Measurements from ENCODE around the gene TMEM255B. TPM values are rescaled to one million over a fixed set of nuclear protein-coding genes. Genes with fewer than 3 reads are reported as not detected.

TMEM255B gene
- total and polyA plus RNA-seq, 11 donors, result 1.4 to 20.3 (median 4.4) TPM

DNA sequence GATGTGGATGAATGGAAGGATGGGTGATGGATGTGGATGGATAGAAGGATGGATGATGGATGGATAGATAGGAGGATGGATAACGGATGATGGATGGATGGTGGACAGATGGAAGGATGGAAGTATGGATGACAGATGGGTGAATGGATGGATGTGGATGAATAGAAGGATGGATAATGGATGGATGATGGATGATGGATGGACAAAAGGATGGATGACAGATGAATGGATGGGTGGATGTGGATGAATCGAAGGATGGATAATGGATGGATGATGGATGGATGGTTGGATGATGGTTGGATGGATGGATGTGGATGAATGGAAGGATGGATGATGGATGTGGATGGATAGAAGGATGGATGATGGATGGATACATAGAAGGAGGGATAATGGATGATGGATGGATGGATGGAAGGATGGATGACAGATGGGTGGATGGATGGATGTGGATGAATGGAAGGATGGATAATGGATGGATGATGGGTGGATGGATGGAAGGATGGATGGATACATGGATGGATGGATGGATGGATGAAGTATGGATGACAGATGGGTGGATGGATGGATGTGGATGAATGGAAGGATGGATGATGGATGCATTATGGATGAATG lies 39.3 kb downstream of the TMEM255B start:
- H3K4me1 ChIP-seq, result peaks cover 0 to 10% (median 6%) of the 10 kb centered on the region in 12 donors
- no peak overlapping the region for H3K27ac ChIP-seq
- 84 to 89% (median 86%) methylated on average over 2 of the region's 2 CpGs for WGBS, 4 donors
- DNase-seq (no peak), ATAC-seq (no peak)
- H3K36me3 ChIP-seq, result peaks cover 0 to 11% (median 0%) of the 10 kb centered on the region in 9 donors
- no peaks in the 10 kb centered on the region for H3K27me3 ChIP-seq
- intact Hi-C loops (cut with DNase I), result no loop called here
- H3K4me3 ChIP-seq, result no peak overlapping the region
- TF ChIP-seq, protein P1, sequence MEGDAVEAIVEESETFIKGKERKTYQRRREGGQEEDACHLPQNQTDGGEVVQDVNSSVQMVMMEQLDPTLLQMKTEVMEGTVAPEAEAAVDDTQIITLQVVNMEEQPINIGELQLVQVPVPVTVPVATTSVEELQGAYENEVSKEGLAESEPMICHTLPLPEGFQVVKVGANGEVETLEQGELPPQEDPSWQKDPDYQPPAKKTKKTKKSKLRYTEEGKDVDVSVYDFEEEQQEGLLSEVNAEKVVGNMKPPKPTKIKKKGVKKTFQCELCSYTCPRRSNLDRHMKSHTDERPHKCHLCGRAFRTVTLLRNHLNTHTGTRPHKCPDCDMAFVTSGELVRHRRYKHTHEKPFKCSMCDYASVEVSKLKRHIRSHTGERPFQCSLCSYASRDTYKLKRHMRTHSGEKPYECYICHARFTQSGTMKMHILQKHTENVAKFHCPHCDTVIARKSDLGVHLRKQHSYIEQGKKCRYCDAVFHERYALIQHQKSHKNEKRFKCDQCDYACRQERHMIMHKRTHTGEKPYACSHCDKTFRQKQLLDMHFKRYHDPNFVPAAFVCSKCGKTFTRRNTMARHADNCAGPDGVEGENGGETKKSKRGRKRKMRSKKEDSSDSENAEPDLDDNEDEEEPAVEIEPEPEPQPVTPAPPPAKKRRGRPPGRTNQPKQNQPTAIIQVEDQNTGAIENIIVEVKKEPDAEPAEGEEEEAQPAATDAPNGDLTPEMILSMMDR (IDR thresholded peaks at IDR 0.05), result no peak
- TF ChIP-seq POLR2A (IDR thresholded peaks at IDR 0.05), result no peak
- H3K9me3 ChIP-seq, result no peaks in the 10 kb centered on the region

DNA sequence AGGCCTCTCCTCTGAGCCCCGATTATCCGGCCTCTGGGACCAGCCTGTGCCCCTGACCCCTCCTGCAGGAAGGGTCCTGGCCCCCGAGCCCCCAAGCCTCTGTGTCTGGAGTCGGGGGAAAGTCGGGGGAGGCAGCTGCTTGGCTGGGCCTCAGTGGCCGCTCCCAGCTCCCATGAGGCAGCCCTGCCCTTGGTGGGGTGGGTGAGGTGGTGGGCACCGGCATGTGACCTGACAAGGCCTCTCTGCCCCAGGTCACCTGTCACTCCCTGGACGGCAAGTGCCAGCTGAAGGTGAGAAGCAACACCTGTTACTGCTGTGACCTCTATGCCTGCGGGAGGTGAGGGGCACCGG lies 41.5 kb downstream of the TMEM255B start:
- H3K4me1 ChIP-seq, result peaks cover 0 to 10% (median 6%) of the 10 kb centered on the region in 12 donors
- WGBS, 4 donors, result 83 to 100% (median 91%) methylated on average over 2 to 10 of the region's 10 CpGs
- TF ChIP-seq, protein P1 (IDR thresholded peaks at IDR 0.05), result no peak
- intact Hi-C loops (cut with DNase I), result no loop called here
- no peak overlapping the region for H3K27ac ChIP-seq
- ATAC-seq, result no peak
- no peaks in the 10 kb centered on the region for H3K9me3 ChIP-seq
- peak in 1 of 5 donors; percentile 17 for DNase-seq
- no peaks in the 10 kb centered on the region for H3K27me3 ChIP-seq
- no peak overlapping the region for H3K4me3 ChIP-seq
- H3K36me3 ChIP-seq, result peaks cover 0 to 5% (median 0%) of the 10 kb centered on the region in 9 donors

GRCh38 chr13:113801289-113801961 lies 42.4 kb downstream of the TMEM255B start:
- H3K4me1 ChIP-seq, result peaks cover 0 to 10% (median 6%) of the 10 kb centered on the region in 12 donors
- no peak overlapping the region for H3K27ac ChIP-seq
- no peak overlapping the region for H3K4me3 ChIP-seq
- TF ChIP-seq POLR2A (IDR thresholded peaks at IDR 0.05), result no peak
- TF ChIP-seq, protein P1 (IDR thresholded peaks at IDR 0.05), result no peak
- no peaks in the 10 kb centered on the region for H3K9me3 ChIP-seq
- peak in 1 of 5 donors; percentile 17 for DNase-seq
- 89 to 91% (median 90%) methylated on average over 25 to 33 of the region's 33 CpGs for WGBS, 4 donors
- no peaks in the 10 kb centered on the region for H3K27me3 ChIP-seq
- intact Hi-C loops (cut with DNase I), result no loop called here
- peaks cover 0 to 5% (median 0%) of the 10 kb centered on the region in 9 donors for H3K36me3 ChIP-seq
- ATAC-seq, result no peak

GRCh38 chr13:113802090-113802531 lies 43.1 kb downstream of the TMEM255B start:
- ATAC-seq (peak; percentile 55 to 72 (median 62)), DNase-seq (peak in 4 of 5 donors; percentile 52 to 77 (median 64))
- Histone ChIP-seq H3K4me3 (no peak overlapping the region), H3K27me3 (no peaks in the 10 kb centered on the region), H3K4me1 (peaks cover 0 to 10% (median 6%) of the 10 kb centered on the region in 12 donors), H3K27ac (no peak overlapping the region), H3K9me3 (no peaks in the 10 kb centered on the region), H3K36me3 (no peaks in the 10 kb centered on the region)
- intact Hi-C loops (cut with DNase I), result no loop called here
- TF ChIP-seq POLR2A (IDR thresholded peaks at IDR 0.05), result no peak
- TF ChIP-seq, protein P1 (IDR thresholded peaks at IDR 0.05), result peak in 1 of 12 donors; percentile 9
- 22 to 28% (median 25%) methylated on average over 11 to 15 of the region's 15 CpGs for WGBS, 4 donors
